Stimulated activated CD4-positive, alpha-beta T cell treated with anti-CD3 and anti-CD28 coated beads, TNF-alpha, amount 100 ng/mL, for 4 hours (primary cell): ENCODE results near the gene PKN2.

Source experiments
- DNase-seq, 3 experiments: peaks; one replicate each; pipeline ENCODE4 v3.0.0-alpha.2; 2020; ENCODE audit warnings: low read depth in 3 of 3

PKN2 gene

GRCh38 chr1:88683541-88684481, at the start of gene PKN2:
TSS of gene PKN2 (plus strand) at chr1:88684273. CDS start at chr1:88684581, 308 bp downstream.
- DNase-seq: peak; percentile 91 to 95 (median 93)

GRCh38 chr1:88634538-88634937, 49.5 kb upstream of the PKN2 start:
- no peak for DNase-seq

GRCh38 chr1:88640060-88640459, 44.0 kb upstream of the PKN2 start:
- DNase-seq: no peak

GRCh38 chr1:88645886-88646285, 38.2 kb upstream of the PKN2 start:
- no peak for DNase-seq

- DNase-seq: no peak
Measured at GRCh38 chr1:88646476-88647248, 37.4 kb upstream of the PKN2 start.

- DNase-seq: no peak
Measured at GRCh38 chr1:88647249-88647645, 36.8 kb upstream of the PKN2 start.

- no peak for DNase-seq
Measured at GRCh38 chr1:88647749-88648415, 36.2 kb upstream of the PKN2 start.

- DNase-seq: no peak
Measured at GRCh38 chr1:88648706-88649105, 35.4 kb upstream of the PKN2 start.

GRCh38 chr1:88649932-88650331, 34.1 kb upstream of the PKN2 start:
- DNase-seq: no peak

GRCh38 chr1:88650676-88651418, 33.2 kb upstream of the PKN2 start:
- DNase-seq: no peak

GRCh38 chr1:88655140-88655539, 28.9 kb upstream of the PKN2 start:
- no peak for DNase-seq

- no peak for DNase-seq
Measured at GRCh38 chr1:88655685-88656299, 28.3 kb upstream of the PKN2 start.

- DNase-seq: no peak
Measured at GRCh38 chr1:88658419-88658818, 25.7 kb upstream of the PKN2 start.

GRCh38 chr1:88659552-88659951, 24.5 kb upstream of the PKN2 start:
- no peak for DNase-seq

- no peak for DNase-seq
Measured at GRCh38 chr1:88661188-88661587, 22.9 kb upstream of the PKN2 start.

GRCh38 chr1:88661951-88662699, 21.9 kb upstream of the PKN2 start:
- no peak for DNase-seq

- no peak for DNase-seq
Measured at GRCh38 chr1:88662723-88663122, 21.4 kb upstream of the PKN2 start.

- DNase-seq: no peak
Measured at GRCh38 chr1:88668405-88668804, 15.7 kb upstream of the PKN2 start.

- DNase-seq: no peak
Measured at GRCh38 chr1:88670462-88670861, 13.6 kb upstream of the PKN2 start.

GRCh38 chr1:88673446-88673845, 10.6 kb upstream of the PKN2 start:
- no peak for DNase-seq
